HG02970 (cell line): Measurements from ENCODE around the gene TPRG1L.

ENCODE experiments used
- ATAC-seq: cut with Tn5 transposase; IDR thresholded peaks from one replicate; pipeline ENCODE4 v1.9.1; 2021; ENCODE audit warnings: mild to moderate bottlenecking, moderate library complexity, moderate number of reproducible peaks; ENCODE audit not compliant: unreplicated experiment, low FRiP score

Gene TPRG1L

DNA sequence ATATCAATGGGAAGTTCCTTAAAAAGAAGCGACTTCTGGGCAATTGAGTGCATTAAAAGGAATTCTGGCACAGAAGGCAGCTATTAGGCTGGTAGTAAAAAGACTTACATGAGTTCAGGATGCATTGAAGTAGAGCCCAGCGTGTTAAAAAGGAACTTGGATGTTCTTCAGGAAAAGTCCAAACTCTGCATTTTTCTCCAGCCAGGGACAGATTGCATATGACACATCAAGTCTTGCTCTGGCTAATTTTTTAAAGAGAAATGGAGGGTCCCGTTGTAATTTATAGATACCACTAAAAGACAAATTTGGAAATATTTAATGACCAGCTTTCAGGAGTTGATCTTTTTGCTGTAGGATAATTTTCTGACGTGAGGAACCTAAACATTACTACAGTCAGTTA is 1.2 kb downstream of the TPRG1L start:
- ATAC-seq: no peak

DNA sequence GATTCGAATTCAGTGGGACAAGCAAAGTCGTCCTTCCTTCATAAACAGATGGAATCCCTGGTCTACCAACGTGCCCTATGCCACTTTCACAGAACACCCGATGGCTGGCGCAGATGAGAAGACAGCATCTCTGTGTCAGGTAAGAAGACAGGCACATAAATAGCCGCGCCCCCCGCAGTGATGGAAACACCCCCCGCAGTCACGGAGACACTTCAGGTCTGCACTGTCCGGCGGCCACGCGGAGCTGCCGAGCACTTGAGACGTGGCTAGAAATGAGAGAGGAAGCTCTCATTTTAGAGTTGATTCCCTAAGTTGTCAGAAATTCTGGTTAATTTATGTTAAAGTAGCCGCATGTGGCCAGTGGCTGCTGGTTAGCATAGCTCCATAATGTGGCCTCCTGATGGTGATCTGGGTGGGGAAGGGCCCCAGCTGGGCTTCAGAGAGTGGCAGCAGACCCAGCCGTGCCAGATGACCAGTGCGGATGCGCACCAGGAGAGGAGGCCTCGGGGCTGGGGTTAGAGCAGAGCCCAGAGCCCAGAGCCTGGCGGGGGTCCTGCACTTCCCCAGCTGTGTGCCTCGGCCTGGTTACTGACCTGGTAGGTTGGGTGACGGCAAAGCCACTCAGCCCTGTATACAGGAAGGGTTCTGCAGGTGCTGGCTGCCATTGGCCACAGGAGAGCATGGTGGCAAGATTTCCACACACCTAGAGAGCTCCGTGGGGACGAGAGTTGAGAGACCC is 2.9 kb downstream of the TPRG1L start:
- no peak for ATAC-seq

DNA sequence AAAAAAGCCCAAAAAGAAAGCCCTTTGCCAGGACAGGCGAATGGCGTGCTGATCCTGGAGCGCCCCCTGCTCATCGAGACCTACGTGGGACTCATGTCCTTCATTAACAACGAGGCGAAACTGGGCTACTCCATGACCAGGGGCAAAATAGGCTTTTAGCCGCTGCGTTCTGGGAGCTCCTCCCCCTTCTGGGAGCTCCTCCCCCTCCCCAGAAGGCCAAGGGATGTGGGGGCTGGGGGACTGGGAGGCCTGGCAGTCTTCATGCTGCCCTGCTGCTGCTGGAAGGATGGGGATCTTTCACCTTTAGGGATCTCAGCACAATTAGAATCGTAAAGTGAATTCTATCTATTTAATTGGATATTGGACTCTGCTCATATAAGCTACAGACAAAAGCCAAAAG is 3.6 kb downstream of the TPRG1L start:
- ATAC-seq: no peak

DNA sequence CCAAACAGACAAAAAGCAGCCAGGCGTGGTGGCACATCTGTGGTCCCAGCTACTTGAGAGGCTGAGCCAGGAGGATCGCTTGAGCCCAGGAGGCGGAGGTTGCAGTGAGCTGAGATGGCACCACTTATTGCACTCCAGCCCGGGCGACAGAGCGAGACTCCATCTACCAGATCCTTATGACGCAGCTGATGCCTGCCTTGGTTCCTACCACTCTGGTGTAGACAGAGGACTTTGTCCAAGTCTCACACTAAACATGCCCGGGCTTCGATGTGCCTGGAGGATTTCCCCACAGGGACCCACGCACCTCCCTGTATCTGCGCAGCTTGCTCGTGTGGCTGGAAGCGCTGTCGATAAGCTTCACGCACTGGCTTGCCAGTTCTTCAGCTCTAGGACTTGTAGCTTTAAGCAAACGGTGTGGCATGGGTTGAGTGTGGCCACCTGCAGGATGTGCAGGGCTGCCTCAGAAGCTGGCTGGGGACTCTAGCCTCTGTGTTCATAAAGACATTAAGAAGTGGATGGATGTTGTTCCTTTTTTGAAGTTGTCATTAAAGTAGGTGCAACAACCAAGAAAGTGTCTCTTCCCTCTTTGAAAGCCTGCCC is 4.8 kb downstream of the TPRG1L start:
- ATAC-seq: no peak

DNA sequence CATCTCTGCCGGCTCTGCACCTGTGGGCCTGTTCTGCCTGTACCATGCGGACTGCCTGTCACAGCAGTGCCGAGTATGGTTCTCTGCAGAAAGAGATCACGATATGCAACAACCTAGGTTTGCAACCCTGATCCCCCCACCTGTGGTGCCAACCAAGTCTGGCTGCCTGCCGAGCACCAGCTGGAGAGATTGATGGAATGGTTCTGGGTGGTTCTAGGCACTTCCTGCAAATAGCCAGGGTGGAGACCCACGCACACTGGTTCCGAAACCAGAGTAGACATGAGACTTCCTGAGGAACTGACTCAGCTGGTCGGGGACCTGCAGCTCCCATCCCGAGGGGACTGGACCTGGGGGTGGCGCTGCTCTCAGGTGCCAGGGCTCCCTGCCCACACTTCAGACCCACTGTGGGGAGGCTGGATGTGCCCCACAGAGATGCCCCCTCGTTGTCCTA is 5.4 kb downstream of the TPRG1L start:
- ATAC-seq: no peak

DNA sequence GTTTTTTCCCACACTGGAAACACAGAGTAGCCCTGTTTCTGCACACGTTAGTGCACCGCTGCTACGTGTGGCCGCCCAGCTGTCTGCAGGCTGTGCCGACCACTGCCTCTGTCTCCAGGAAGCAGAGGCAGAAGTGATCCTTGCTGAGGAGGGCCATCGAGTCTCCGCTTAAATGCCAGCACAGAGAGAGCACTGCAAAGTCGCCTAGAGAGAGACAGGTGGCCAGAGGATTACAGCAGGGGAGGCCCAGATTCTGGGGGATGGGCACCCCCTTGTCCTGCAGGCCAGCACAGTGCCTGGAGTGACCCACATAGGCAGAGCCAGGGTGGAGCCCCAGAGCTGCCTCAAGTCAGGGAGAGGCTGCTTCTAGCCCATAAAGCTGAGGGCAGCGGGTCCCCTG is 6.1 kb downstream of the TPRG1L start:
- ATAC-seq: no peak

DNA sequence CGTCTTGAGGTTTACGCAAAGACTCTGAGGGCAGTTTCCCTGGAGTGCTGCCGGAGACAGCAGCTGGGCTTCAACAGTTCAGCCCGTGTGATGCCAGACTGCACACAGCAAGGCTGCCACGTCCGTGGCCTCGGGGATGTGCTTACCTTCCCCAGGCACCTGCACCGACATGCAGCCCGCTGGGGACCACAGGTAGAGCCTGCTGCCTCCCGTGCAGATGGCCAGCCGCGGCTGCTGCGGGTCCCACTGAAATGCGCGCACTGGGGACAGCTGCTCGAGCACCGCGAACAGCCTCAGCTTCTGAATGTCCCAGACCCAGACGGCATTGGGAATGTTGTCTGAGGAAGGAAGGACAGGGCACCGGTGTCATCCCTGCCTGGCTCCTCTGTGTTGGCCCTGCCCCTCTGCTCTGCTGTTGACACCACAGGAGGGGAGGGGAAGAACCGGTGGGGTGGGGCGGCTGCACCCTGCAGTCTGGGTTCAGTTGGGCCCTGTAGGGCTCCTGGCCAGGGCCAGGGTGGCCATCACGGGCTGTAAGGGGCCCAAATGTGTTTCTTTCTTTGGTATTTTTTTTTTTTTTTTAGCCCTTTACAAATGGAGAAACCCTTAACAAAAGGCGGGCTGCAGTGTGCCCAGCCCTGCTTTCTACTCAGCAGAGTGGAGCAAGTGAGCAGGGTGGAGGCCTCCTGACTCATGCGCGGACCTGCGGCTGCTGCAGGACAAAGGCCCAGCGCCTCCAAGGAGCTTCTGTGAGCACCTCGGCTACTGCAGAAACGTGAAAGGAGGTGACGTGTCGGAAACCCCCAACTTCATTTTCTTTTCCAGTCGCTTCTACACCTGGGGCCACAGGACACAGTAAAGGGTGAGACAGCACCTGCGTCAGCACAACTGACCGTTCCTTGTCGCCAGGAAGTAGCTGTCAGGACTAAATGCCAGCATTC is 6.8 kb downstream of the TPRG1L start:
- ATAC-seq: no peak

DNA sequence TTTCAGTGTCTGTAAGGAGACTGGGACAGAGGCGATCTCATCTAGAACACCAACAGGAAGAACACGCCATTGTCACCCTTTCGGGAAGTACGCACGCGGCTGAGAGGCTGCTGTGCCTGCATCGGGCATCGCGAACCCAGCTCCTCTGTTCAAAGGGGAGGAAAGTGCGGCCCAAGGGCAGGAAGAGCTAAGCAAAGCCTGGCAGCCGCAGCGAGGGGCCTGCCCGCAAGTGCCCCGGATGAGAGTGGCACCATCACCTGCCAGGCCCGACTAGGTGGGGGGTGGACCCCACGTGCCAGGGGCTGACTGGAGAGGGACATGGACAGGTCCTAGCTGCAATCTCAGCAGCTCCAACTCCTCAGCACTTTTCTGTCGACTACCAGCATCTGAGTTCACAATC is 7.5 kb downstream of the TPRG1L start:
- no peak for ATAC-seq

DNA sequence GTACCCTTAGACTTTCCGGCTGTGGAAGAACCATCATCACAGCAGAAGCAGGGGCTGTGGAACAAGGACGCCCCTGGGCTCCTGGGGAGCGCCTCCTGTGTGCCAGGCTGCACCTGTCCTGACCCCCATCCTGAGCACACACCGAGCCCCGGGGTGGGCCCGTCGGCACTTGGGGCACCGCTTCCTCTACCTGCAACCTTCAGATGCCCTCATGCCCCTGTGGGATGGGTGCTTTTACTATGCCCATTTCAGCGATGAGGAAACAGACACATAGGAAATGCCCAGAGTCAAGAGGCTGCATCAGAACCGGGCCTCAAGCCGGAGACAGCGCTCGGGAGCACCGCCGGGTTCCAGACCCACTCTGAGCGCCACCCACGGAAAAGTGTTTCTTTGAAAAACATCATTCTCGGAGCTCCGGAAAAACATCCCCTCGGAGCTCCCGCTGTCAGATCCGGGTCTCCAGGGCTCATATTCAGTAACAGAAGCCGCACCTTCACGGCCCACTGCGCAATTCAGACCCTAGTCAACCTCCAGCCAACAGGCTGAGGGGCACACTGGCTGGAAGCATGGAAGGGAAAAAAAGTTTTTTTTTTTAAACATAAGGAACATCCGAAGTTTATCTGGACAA is 8.0 kb downstream of the TPRG1L start:
- no peak for ATAC-seq

DNA sequence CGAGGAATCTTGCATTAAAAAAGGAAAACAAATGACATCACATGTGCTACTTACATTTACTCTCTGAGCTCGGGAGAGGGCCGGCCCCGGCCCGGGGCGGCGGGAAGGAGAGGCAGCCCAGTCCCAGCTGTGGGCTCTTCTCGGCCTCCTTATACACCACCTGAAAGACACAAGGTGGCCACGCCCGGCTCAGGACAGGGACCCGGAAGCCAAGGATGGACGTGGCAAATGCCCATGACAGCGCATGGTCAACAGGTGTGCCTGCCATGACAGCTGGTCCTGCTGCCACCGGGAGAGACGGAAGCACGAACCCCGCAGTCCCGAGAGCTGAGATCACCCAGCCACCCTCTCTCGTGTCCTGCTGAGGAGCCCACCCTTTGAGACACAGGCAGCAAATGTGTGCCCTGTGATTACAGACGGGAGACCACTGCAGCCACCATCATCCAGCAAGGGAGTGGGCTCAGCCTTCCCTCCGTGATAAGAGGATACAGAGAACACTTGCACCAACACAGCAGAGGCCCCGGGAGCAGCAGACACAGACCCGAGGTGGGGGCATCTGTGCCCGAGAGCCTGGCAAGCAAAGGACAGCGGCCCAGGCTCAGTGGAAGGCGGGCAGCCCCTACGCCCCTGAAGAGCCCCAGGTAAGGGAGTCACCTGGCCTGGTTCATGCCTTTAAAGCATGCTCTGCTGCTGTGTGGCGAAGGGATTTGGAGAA is 8.7 kb downstream of the TPRG1L start:
- ATAC-seq: no peak

DNA sequence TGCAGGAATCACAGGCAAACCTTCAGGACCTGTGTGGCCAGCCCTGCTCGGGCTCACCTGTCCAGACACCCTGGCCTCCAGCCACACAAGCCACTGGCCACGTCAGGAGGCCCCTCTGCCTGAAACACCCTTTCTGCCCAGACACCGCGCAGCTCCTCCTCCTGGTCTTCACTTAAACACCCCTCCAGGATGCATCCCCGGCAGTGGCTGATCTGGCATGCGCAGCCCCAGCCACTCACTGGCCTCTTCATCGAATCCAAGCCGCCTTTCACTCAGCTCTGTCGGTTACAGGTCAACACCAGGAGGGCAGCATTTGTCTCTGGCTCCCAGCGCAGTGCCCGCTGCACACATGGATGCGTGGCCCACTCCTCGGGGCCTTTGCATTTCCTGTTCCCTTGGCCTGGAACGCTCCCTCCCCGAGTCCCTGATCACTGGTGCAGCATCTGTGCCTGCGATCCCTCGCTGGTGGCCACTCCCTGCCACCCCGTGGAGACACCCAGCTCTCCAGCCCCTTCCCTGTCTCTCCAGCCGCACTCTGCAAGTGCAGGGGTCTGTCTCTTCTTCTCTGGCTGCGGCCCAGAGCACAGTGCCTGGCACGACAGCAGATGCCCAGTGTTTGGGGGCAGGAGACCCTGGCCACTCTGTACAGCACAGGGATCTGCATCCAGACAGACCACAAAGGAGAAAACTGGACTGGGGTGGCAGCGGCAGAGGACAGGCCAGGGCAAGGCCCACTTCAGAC is 9.4 kb downstream of the TPRG1L start:
- no peak for ATAC-seq

DNA sequence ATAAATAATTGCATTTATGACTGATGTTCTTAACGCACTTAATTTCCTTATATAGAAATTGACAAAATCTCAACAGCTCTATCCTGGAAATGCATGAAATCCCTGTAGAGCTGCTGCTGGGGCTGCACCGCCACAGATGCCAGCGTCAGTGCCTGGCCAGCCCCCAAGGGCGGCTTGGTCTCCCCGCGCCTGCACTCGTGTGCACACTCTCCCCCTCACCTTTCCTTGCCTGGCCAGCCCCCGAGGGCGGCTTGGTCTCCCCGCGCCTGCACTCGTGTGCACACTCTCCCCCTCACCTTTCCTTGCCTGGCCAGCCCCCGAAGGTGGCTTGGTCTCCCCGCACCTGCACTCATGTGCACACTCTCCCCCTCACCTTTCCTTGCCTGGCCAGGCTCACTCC is 11.3 kb downstream of the TPRG1L start:
- ATAC-seq: no peak

DNA sequence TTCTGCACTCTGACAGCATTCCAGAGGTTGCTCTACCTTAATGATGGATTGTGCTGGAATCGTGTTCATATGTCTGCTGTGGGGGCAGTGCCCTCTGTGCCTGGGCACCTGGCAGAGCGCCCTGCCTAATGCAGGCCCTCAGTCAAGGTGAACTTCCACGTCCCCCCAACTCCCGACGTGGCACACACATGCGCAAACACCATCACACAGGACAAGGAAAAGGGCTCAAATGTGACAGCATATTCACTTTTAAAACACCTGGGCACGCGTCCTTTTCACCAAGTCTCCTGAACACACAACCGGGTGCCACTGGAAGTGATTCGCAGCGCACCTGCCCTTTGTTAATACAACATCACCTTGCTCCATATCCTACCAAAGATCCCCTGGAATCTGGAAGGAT is 11.7 kb downstream of the TPRG1L start:
- ATAC-seq: no peak

DNA sequence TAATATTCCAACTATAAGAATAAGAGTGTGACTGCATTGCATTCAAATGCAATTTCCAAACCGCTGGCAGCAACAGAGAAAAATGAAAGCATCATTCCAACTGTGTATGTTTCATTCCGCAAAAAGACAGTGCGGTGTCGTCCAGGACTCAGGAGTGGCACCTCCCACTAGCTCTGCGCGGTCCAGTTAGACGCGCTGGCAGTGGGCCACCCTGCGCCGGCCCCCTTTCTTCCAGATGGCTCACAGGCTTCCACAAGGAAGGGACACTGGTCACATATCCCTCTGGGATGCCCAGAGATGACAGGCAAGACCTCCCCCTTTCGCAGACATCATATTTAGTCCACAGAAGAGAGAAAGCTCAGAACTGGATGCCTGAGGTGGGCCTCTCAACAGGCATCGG is 13.2 kb downstream of the TPRG1L start:
- ATAC-seq: no peak

DNA sequence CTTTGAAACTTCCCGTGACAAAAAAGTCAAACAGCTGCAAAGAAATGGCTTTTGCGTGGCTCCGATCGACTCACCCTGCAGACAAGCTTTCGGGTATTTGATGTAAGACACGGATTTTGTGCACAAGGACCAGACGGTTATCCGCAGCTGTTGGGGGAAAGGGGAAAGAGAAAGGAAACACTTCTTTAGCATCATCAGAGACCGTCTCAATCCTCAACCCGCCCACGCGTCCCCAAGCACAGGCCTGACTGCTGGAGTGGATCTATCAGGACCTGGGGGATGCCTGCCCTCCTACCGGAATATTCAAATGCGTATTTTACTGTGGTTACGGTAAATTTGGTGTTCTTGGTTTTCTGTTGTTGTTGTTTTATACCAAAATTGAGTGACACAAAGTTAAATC is 13.9 kb downstream of the TPRG1L start:
- no peak for ATAC-seq

DNA sequence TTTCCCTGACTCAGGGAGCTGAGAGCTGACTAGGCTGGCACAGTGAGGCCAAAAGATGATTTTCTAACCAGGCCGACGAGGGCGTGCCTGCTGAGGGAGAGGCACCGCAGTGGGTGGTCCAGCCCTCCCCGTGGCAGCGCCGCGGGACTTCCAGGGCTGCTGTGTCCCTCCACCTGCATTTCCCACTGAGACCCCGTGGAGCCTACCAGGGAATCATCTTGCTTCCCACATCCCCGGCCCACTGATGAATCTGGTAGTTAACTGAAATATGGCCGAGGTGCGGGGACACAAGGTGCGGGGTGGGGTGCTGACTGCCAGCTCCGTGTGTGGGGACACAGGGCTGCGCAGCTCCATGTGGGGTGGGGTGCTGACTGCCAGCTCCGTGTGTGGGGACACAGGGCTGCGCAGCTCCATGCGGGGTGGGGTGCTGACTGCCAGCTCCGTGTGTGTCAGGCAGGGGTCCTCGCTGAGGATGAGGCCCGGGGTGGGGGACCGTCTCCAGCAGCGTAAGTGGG is 14.6 kb downstream of the TPRG1L start:
- no peak for ATAC-seq

DNA sequence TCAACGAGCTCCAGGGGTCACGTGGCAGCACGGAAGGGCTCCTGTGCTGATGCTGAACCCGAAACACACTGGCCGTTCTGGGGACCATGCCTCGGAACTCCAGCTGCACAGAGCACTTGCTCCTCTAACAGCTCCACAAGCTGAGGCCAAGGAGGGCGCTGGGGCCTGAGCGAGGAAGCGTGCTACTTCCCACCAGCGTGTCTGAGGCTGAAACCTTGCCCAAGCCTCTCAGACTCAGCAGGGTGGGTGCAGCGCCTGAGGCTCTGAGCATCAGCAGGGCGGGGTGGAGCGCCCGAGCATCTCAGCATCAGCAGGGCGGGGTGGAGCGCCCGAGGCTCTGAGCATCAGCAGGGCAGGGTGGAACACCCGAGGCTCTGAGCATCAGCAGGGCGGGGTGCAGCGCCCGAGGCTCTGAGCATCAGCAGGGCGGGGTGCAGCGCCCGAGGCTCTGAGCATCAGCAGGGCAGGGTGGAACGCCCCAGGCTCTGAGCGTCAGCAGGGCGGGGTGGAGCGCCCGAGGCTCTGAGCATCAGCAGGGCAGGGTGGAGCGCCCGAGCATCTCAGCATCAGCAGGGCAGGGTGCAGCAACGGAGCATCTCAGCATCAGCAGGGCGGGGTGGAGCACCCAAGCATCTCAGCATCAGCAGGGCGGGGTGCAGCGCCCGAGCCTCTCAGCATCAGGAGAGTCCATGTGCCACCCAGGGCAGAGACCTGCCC is 15.5 kb downstream of the TPRG1L start:
- ATAC-seq: no peak

DNA sequence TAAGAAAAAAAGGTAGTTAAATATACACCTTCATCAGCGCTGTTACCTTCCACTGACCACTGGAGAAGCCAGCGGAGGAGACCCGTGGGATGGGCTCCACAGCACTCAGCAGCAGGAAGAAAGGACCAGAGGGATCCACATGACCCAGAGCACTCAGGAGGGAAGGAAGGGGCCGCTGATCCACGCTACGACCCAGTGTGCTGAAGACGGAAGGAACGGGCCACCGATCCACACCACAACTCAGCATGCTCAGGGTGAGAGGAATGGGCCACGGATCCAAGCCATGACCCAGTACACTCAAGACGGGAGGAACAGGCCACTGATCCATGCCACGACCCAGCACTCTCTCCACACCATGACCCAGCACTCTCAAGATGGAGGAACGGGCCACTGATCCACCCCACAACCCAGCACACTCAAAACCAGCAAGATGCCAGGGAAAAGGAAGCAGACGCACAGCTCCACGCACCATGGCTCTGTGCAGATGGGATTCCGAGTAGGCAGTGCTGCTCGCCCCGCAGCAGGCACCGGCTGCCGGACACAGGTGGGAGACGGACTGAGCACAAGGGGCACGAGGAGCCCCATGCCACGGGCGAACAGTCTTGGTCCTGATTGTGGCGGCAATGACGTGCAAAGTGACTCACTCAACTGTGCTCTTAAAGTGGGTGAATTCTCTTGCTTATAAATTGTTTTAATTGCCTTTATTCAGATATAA is 16.4 kb downstream of the TPRG1L start:
- no peak for ATAC-seq
